ENCODE results near the gene HIVEP1.

DNA sequence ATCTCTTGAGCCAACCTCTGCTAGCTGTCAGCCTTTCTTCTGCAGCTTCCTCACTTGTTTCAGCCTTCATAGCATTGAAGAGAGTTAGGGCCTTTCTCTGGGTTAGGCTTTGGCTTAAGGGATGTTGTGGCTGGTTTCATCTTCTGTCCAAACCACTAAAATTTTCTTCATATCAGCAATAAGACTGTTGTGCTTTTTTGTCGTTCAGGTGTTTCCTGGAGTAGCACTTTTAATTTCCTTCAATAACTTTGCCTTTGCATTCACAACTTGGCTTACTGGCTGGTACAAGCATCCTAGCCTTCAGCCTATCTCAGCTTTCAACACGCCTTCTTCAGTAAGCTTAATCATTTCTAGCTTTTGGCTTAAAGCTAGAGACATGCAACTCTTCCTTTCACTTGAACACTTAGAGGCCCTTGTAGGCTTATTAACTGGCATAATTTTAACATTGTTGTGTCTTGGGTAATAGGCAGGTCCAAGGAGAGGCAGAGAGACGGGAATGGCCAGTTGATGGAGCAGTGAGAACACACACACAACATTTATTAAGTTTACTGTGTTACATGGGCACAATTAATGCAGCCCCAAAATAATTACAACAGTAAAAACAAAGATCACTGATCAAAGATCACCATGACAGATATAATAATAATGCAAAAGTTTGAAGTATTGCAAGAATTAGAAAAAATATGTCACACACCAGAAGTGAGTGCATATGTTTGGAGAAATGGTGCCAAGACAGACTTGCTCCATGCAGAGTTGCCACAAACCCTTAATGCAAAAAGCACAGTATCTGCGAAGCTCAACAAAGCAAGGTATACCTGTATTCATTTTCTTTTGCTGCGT is 98.6 kb downstream of the HIVEP1 start:
- TF ChIP-seq, protein P1, sequence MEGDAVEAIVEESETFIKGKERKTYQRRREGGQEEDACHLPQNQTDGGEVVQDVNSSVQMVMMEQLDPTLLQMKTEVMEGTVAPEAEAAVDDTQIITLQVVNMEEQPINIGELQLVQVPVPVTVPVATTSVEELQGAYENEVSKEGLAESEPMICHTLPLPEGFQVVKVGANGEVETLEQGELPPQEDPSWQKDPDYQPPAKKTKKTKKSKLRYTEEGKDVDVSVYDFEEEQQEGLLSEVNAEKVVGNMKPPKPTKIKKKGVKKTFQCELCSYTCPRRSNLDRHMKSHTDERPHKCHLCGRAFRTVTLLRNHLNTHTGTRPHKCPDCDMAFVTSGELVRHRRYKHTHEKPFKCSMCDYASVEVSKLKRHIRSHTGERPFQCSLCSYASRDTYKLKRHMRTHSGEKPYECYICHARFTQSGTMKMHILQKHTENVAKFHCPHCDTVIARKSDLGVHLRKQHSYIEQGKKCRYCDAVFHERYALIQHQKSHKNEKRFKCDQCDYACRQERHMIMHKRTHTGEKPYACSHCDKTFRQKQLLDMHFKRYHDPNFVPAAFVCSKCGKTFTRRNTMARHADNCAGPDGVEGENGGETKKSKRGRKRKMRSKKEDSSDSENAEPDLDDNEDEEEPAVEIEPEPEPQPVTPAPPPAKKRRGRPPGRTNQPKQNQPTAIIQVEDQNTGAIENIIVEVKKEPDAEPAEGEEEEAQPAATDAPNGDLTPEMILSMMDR (conservative IDR thresholded peaks at IDR 0.05; ENCODE audit: low read length) = no peak
- no peak for TF ChIP-seq EZH2phosphoT487 (IDR thresholded peaks at IDR 0.05; ENCODE audit: borderline replicate concordance, low read depth, low read length)
